HS-27A (cell line): ENCODE results near the gene B3GNT7.
"Not testable (repeated sequence)": the region's sequence is repeated elsewhere in the genome, so short reads cannot be mapped to it uniquely, and the experiment has no call there.

Source experiments
- DNase-seq: peaks from one replicate; pipeline ENCODE4 v3.0.0-alpha.2; 2012; ENCODE audit warnings: low read depth, missing footprints

B3GNT7 gene

GRCh38 chr2:231364961-231365810, 30.3 kb upstream of the B3GNT7 start:
- DNase-seq, result no peak

- DNase-seq, result no peak
Measured at GRCh38 chr2:231367178-231367577, 28.3 kb upstream of the B3GNT7 start.

GRCh38 chr2:231369580-231370428, 25.7 kb upstream of the B3GNT7 start:
- no peak for DNase-seq

- no peak for DNase-seq
Measured at GRCh38 chr2:231370429-231370748, 25.1 kb upstream of the B3GNT7 start.

GRCh38 chr2:231370749-231371429, 24.6 kb upstream of the B3GNT7 start:
- DNase-seq, result no peak

GRCh38 chr2:231371430-231372054, 24.0 kb upstream of the B3GNT7 start:
- DNase-seq, result no peak

GRCh38 chr2:231372326-231372725, 23.2 kb upstream of the B3GNT7 start:
- no peak for DNase-seq

- DNase-seq, result no peak
Measured at GRCh38 chr2:231373184-231373583, 22.3 kb upstream of the B3GNT7 start.

- DNase-seq, result no peak
Measured at GRCh38 chr2:231373786-231374349, 21.6 kb upstream of the B3GNT7 start.

GRCh38 chr2:231374771-231375170, 20.7 kb upstream of the B3GNT7 start:
- DNase-seq, result no peak

GRCh38 chr2:231375994-231376615, 19.4 kb upstream of the B3GNT7 start:
- not testable (repeated sequence) for DNase-seq

GRCh38 chr2:231376857-231377256, 18.7 kb upstream of the B3GNT7 start:
- DNase-seq, result no peak

GRCh38 chr2:231378026-231378722, 17.3 kb upstream of the B3GNT7 start:
- no peak for DNase-seq

- DNase-seq, result no peak
Measured at GRCh38 chr2:231379266-231380215, 16.0 kb upstream of the B3GNT7 start.

- DNase-seq, result no peak
Measured at GRCh38 chr2:231380307-231380706, 15.2 kb upstream of the B3GNT7 start.

- no peak for DNase-seq
Measured at GRCh38 chr2:231380991-231381847, 14.3 kb upstream of the B3GNT7 start.

GRCh38 chr2:231382116-231382515, 13.4 kb upstream of the B3GNT7 start:
- no peak for DNase-seq

- no peak for DNase-seq
Measured at GRCh38 chr2:231383416-231384108, 11.9 kb upstream of the B3GNT7 start.
